ENCODE data around the gene CLIC6.

GRCh38 chr21:34670962-34671348, 2.2 kb downstream of the CLIC6 start:
- TF ChIP-seq REST (IDR thresholded peaks at IDR 0.05; ENCODE audit: borderline replicate concordance) (no peak), REST (CRISPR knock-in tag; IDR thresholded peaks at IDR 0.05; ENCODE audit: low read depth) (no peak), CAMTA2 (CRISPR knock-in tag; conservative IDR thresholded peaks at IDR 0.05) (no peak), CTCF (IDR thresholded peaks at IDR 0.05 in 2 of 3, conservative IDR thresholded peaks at IDR 0.05 in 1 of 3; ENCODE audit: insufficient read depth in 2 of 3, low read depth in 1 of 3, low read length in 3 of 3) (no peak; a peak in 1 of 6 replicates)
